A673 (cell line): Measurements from ENCODE around the gene GPR176.

Experiments used
- EZH2 ChIP-seq: fragments of 200-600 bp; sonication (generic); IDR thresholded peaks from 2 replicates; pipeline ENCODE4 v1.6.1; 2017; ENCODE audit warnings: borderline replicate concordance, low read depth, mild to moderate bottlenecking, mixed read lengths, antibody characterized with exemption, low read length; ENCODE audit not compliant: poor library complexity, severe bottlenecking
- TF ChIP-seq, protein P1 (sequence below): fragments of 300-800, 200-600 bp; sonication (generic); conservative IDR thresholded peaks from 2 replicates; pipeline ENCODE4 v1.5.1; 2017; ENCODE audit warnings: low read depth, mild to moderate bottlenecking, antibody characterized with exemption, low read length, moderate library complexity, mixed read lengths

DNA sequence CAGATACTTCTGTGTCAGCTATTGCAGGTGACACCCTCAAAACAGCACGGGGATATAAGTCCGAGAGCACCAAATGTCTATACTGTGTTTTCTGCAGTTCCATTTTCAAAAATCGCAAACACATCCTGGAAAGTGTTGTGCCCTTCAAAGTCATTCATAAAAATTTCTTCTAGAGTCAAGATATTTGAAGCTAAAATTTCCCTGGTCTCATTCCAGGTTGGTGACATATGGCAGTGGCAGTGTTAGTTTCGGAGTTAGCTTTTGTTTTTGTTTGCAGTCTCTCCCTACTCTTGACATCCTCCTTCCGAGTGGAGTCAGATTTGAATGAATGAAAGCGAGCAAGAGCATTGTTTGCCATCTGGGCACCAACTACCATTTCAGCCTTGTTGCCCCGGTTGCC, 134.2 kb downstream of the GPR176 start:
- TF ChIP-seq, protein P1, sequence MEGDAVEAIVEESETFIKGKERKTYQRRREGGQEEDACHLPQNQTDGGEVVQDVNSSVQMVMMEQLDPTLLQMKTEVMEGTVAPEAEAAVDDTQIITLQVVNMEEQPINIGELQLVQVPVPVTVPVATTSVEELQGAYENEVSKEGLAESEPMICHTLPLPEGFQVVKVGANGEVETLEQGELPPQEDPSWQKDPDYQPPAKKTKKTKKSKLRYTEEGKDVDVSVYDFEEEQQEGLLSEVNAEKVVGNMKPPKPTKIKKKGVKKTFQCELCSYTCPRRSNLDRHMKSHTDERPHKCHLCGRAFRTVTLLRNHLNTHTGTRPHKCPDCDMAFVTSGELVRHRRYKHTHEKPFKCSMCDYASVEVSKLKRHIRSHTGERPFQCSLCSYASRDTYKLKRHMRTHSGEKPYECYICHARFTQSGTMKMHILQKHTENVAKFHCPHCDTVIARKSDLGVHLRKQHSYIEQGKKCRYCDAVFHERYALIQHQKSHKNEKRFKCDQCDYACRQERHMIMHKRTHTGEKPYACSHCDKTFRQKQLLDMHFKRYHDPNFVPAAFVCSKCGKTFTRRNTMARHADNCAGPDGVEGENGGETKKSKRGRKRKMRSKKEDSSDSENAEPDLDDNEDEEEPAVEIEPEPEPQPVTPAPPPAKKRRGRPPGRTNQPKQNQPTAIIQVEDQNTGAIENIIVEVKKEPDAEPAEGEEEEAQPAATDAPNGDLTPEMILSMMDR: no peak
- no peak for TF ChIP-seq EZH2
